BJ (cell line): ENCODE measurements around the gene MAP2K7. TPM values are rescaled to one million over a fixed set of nuclear protein-coding genes. Genes with fewer than 3 reads are reported as not detected.

Source experiments
- CTCF ChIA-PET: fragments of 350-600 bp; formaldehyde crosslinking; extraction: SDS; loops from one replicate; lab custom pipeline; 2021; ENCODE audit warnings: antibody characterized with exemption, inconsistent platforms; lab: Yijun Ruan, JAX
- POLR2A ChIA-PET: fragments of 300-600 bp; sonication (Branson Sonifier 250); formaldehyde crosslinking; extraction: SDS; loops from one replicate; lab custom pipeline; 2021; ENCODE audit warnings: antibody characterized with exemption; lab: Charles Lee
- DNase-seq: peaks from one replicate; pipeline ENCODE4 v3.0.0-alpha.2; 2011; ENCODE audit warnings: low read depth
- H3K27me3 ChIP-seq: 2 replicates; pipeline ENCODE4 v1.6.0; 2011; ENCODE audit warnings: low read length; ENCODE audit not compliant: control insufficient read depth, insufficient read depth
- H3K36me3 ChIP-seq: 2 replicates; pipeline ENCODE4 v1.5.1; 2011; ENCODE audit warnings: low read length; ENCODE audit not compliant: control insufficient read depth, insufficient read depth
- H3K4me3 ChIP-seq: 2 replicates; pipeline ENCODE4 v1.5.1; 2011; ENCODE audit warnings: low read depth, mild to moderate bottlenecking, control low read depth, low read length
- polyA plus RNA-seq: library from polyadenylated mRNA; depleted of rRNA; stranded (reverse); fragments of >200 nt; gene quantifications from 2 replicates; pipeline ENCODE4 v1.2.3, GENCODE V29; 2011
- TF ChIP-seq, protein P1 (sequence below): IDR thresholded peaks from 2 replicates; pipeline ENCODE4 v1.5.1; 2011; ENCODE audit warnings: low read depth, mild to moderate bottlenecking, control low read depth, inconsistent platforms, low read length, moderate library complexity; ENCODE audit not compliant: insufficient read depth

MAP2K7 gene
- polyA plus RNA-seq, 1 experiment: 8.0 TPM

- Histone ChIP-seq H3K27me3 (no peaks in the 10 kb centered on the region), H3K36me3 (peaks cover 46% of the 10 kb centered on the region), H3K4me3 (no peak overlapping the region)
- ChIA-PET CTCF (interaction anchor here (4.5 kb wide), 1 partner anchor 11 kb away, joined by 34 read pairs; the partner anchor contains the start of gene TIMM44), POLR2A (no interaction called here)
- DNase-seq: no peak
- TF ChIP-seq, protein P1, sequence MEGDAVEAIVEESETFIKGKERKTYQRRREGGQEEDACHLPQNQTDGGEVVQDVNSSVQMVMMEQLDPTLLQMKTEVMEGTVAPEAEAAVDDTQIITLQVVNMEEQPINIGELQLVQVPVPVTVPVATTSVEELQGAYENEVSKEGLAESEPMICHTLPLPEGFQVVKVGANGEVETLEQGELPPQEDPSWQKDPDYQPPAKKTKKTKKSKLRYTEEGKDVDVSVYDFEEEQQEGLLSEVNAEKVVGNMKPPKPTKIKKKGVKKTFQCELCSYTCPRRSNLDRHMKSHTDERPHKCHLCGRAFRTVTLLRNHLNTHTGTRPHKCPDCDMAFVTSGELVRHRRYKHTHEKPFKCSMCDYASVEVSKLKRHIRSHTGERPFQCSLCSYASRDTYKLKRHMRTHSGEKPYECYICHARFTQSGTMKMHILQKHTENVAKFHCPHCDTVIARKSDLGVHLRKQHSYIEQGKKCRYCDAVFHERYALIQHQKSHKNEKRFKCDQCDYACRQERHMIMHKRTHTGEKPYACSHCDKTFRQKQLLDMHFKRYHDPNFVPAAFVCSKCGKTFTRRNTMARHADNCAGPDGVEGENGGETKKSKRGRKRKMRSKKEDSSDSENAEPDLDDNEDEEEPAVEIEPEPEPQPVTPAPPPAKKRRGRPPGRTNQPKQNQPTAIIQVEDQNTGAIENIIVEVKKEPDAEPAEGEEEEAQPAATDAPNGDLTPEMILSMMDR: no peak
Measured at GRCh38 chr19:7932276-7932929, 28.7 kb downstream of the MAP2K7 start.

GRCh38 chr19:7932930-7933300 lies 29.2 kb downstream of the MAP2K7 start:
- H3K4me3 ChIP-seq: no peak overlapping the region
- H3K27me3 ChIP-seq: no peaks in the 10 kb centered on the region
- DNase-seq: no peak
- ChIA-PET CTCF (no interaction called here), POLR2A (no interaction called here)
- H3K36me3 ChIP-seq: peaks cover 49% of the 10 kb centered on the region
- TF ChIP-seq, protein P1: no peak

DNA sequence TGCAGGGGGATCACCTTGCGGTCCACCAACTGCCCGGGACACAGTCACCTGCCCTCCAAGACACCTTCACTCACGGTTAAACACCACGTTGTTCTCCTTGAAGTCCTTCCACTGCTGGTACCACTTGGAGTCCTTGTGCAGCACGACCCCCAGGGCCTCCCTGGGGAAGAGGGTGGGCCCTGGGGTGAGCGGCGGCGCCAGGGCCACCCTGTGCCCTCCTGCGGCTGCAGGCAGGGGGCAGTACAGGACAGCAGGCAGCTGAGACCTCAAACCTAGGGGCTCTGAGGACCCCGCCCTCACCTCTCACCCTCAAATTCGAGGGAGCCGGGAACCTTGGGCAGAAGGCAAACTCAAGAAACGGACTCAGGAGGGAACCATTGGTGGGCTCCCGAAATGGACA lies 29.7 kb downstream of the MAP2K7 start:
- DNase-seq: no peak
- TF ChIP-seq, protein P1: peak; percentile 41
- ChIA-PET POLR2A (no interaction called here), CTCF (interaction anchor here (1.0 to 1.1 kb wide), 2 partner anchors 9 to 10 kb away, joined by 3 read pairs; partner anchors contain the start of gene TIMM44)
- Histone ChIP-seq H3K27me3 (no peaks in the 10 kb centered on the region), H3K36me3 (peaks cover 49% of the 10 kb centered on the region), H3K4me3 (no peak overlapping the region)

DNA sequence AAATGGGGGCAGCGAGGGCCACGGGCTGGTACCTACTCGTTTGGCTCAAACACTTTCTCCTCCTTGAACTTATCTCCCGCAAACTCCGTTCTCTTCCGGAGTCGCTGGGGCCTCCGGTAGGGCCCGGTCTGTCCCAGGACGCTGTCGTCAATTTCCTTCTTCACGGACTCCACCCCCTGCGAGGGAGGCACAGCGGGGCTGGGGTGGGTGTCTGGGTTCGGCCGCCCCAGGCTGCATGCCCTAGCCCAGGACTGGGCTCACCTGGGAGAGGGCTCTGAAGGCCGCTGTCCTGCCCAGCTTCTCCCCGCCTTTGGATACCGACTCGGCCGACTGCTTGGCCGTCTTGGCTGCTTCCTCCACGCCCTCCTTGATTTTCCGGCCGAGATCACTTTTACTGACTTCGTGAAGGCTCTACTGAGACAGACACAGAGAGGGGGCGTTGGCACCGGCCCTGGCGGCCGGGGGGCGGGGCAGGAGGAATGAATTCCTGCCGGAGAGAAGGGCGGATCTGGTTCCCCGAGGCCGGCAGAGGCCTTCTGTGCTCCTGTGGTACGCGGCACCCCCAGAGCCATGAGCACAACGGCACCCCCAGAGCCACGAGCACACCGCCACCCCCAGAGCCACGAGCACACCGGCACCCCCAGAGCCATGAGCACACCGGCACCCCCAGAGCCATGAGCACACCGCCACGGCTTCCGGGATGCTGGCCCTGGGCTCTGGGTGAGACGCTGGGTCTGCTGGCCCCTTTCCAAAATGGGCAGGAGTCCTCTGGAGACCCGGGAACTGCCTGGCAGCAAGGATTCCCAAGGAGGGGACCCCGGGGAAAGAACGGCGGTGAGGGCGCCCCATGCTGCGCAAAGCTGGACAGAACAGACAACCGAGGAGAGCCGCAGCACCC lies 30.4 kb downstream of the MAP2K7 start:
- peaks cover 50% of the 10 kb centered on the region for H3K36me3 ChIP-seq
- ChIA-PET POLR2A (no interaction called here), CTCF (interaction anchor here (1.0 to 1.1 kb wide), 2 partner anchors 8 to 10 kb away, joined by 3 read pairs; partner anchors contain the start of gene TIMM44)
- no peak for DNase-seq
- H3K27me3 ChIP-seq: no peaks in the 10 kb centered on the region
- TF ChIP-seq, protein P1: no peak
- no peak overlapping the region for H3K4me3 ChIP-seq

DNA sequence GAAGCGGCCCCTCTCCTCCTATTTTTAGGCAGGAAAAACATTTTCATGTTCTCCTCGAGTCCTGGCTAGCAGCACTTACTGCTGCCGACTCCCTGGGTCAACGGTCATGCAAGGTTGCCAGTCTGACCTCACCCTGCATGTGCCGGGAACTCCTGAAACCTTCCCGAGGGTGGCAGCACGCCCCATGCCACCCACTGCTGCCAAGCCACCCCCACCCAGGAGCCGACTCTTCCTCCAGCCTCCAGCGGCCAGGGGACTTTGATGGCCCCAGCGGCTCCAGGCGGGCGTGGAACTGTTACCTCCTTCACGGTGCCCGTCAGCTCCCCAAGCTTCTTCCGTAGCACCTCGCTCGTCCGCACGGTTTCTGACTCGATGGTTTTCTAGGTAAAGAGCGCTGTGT lies 31.1 kb downstream of the MAP2K7 start:
- no peak overlapping the region for H3K4me3 ChIP-seq
- no peak for DNase-seq
- ChIA-PET CTCF (interaction anchor here (1.5 kb wide), 1 partner anchor 9 kb away, joined by 8 read pairs; no protein-coding TSS in a partner anchor), POLR2A (no interaction called here)
- H3K36me3 ChIP-seq: peaks cover 50% of the 10 kb centered on the region
- no peaks in the 10 kb centered on the region for H3K27me3 ChIP-seq
- TF ChIP-seq, protein P1: no peak
